Natural killer cell treated with Interleukin-12 subunit alpha and Interleukin-12 subunit beta and Interleukin-15 and Interleukin-18, amount 100 ng/mL, for 72 hours (primary cell): ENCODE measurements around the gene COL25A1. TPM values are rescaled to one million over a fixed set of nuclear protein-coding genes. Genes with fewer than 3 reads are reported as not detected.

Experiments used
- ATAC-seq, 2 donors: fragments of 150-1000 bp; cut with Tn5 transposase in 1 of 2; sonication (Bioruptor Pico), chemical (Tn5 transposase) in 1 of 2; 2 replicates each; pipeline ENCODE4 v1.10.0; 2021
- DNase-seq: peaks from one replicate; pipeline ENCODE4 v3.0.0; 2022; ENCODE audit warnings: low spot score
- H3K27ac Mint-ChIP-seq, 2 donors: 1 replicate in 1 of 2; 2 replicates in 1 of 2; pipeline ENCODE4 v1.8.0; 2022; ENCODE audit warnings: mixed read lengths in 2 of 2, mild to moderate bottlenecking in 1 of 2, moderate library complexity in 1 of 2
- H3K27me3 Mint-ChIP-seq, 2 donors: 1 replicate in 1 of 2; 2 replicates in 1 of 2; pipeline ENCODE4 v1.8.0; 2022; ENCODE audit warnings: mixed read lengths in 2 of 2
- H3K36me3 Mint-ChIP-seq: one replicate; pipeline ENCODE4 v1.8.0; 2022; ENCODE audit warnings: mixed read lengths
- H3K4me1 Mint-ChIP-seq, 2 donors: 1 replicate in 1 of 2; 2 replicates in 1 of 2; pipeline ENCODE4 v1.8.0; 2022; ENCODE audit warnings: low read depth in 2 of 2, mixed read lengths in 2 of 2, mild to moderate bottlenecking in 1 of 2
- H3K4me3 Mint-ChIP-seq: one replicate; pipeline ENCODE4 v1.8.0; 2022; ENCODE audit warnings: mixed read lengths
- H3K9me3 Mint-ChIP-seq: 2 replicates; pipeline ENCODE4 v1.8.0; 2022; ENCODE audit warnings: mixed read lengths
- total RNA-seq, 2 donors: library from RNA; stranded (reverse); gene quantifications; one replicate each; pipeline ENCODE4 v1.2.3, GENCODE V29; 2022

COL25A1 gene
- total RNA-seq, 2 donors from 2014 or later: not detected

DNA sequence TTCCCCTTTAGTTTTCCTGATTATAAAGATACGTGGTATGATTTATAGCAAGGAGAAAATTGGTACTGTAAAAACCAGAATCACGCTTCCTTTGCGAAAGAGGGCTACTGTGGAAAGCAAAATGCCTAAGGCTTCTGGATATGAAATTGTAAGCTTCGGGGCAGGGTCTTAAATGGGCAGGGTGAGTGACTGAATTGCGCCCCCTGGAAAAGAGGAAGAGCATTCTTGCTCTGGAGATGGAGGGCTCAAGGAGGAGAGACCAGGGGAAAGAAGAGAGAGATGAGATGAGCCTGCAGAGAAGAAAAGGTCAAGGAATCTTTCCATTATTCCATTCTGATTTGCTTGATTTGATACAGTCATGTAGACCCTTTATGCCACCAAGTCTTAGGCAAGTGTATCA is 526.5 kb downstream of the COL25A1 start:
- Mint-ChIP-seq H3K36me3 (no peaks in the 10 kb centered on the region), H3K27ac (no peak overlapping the region), H3K9me3 (no peaks in the 10 kb centered on the region), H3K4me3 (no peak overlapping the region), H3K27me3 (peaks cover 21% of the 10 kb centered on the region in 2 donors), H3K4me1 (no peaks in the 10 kb centered on the region)
- no peak for ATAC-seq
- DNase-seq: no peak

- no peak for DNase-seq
Observed at GRCh38 chr4:108774809-108775530, 527.5 kb downstream of the COL25A1 start.

DNA sequence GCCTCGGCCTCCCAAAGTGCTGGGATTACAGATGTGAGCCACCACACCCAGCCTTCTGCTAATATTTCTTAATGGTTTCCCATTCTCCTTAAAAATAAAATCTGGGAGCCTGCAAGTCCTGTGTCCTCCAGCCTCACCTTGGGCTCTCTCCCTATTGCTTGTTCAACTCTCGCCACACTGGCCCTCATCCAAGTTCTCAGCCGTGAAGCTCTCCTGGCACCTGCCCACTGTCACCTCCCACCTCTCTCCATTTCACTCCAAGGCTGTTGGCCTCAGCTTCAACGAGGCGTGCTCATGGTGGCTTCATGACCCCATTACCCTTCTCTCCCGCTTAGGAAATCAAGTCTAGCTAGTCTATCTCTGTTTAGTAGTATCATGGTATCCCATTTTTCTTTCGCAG is 530.1 kb downstream of the COL25A1 start:
- no peak for DNase-seq
- Mint-ChIP-seq H3K36me3 (no peaks in the 10 kb centered on the region), H3K4me3 (no peak overlapping the region), H3K9me3 (no peaks in the 10 kb centered on the region), H3K27me3 (peaks cover 13 to 14% of the 10 kb centered on the region in 2 donors), H3K4me1 (no peaks in the 10 kb centered on the region), H3K27ac (no peak overlapping the region)
- no peak for ATAC-seq

More at GRCh38 chr4:108774809-108775530, 527.5 kb downstream of the COL25A1 start:
- Mint-ChIP-seq H3K36me3 (no peaks in the 10 kb centered on the region), H3K9me3 (no peaks in the 10 kb centered on the region), H3K4me3 (no peak overlapping the region), H3K4me1 (no peaks in the 10 kb centered on the region), H3K27ac (no peak overlapping the region), H3K27me3 (peaks cover 17 to 21% of the 10 kb centered on the region in 2 donors)
- ATAC-seq: no peak

GRCh38 chr4:108766058-108766457 is 536.4 kb downstream of the COL25A1 start:
- H3K4me3 Mint-ChIP-seq: no peak overlapping the region
- no peak overlapping the region for H3K27ac Mint-ChIP-seq
- ATAC-seq (no peak), DNase-seq (no peak)
- peaks cover 4% of the 10 kb centered on the region for H3K36me3 Mint-ChIP-seq
- peaks cover 8 to 12% of the 10 kb centered on the region in 2 donors for H3K4me1 Mint-ChIP-seq
- H3K9me3 Mint-ChIP-seq: no peaks in the 10 kb centered on the region
- H3K27me3 Mint-ChIP-seq: peaks cover 17 to 31% of the 10 kb centered on the region in 2 donors

DNA sequence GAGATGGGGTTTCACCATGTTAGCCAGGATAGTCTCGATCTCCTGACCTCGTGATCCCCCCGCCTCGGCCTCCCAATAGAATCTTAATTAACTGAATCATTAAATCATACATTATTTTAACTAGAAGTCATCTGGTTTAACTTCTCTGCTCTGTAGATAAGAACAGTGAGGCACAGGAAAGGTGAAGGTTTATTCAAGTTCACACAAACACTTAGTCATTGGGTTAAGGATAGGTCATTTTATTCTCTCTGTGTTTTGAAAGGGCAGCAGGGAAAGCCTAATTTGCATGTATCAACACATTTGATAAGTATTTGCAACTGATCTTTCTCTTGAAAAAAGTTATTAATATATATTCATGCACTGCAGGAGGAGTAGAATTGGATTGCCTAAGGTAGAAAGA is 538.5 kb downstream of the COL25A1 start:
- H3K36me3 Mint-ChIP-seq: peaks cover 4% of the 10 kb centered on the region
- H3K9me3 Mint-ChIP-seq: no peaks in the 10 kb centered on the region
- H3K27ac Mint-ChIP-seq: no peak overlapping the region
- no peak overlapping the region for H3K4me3 Mint-ChIP-seq
- no peak for DNase-seq
- H3K4me1 Mint-ChIP-seq: peaks cover 8 to 12% of the 10 kb centered on the region in 2 donors
- ATAC-seq: no peak
- H3K27me3 Mint-ChIP-seq: peaks cover 19 to 42% of the 10 kb centered on the region in 2 donors

DNA sequence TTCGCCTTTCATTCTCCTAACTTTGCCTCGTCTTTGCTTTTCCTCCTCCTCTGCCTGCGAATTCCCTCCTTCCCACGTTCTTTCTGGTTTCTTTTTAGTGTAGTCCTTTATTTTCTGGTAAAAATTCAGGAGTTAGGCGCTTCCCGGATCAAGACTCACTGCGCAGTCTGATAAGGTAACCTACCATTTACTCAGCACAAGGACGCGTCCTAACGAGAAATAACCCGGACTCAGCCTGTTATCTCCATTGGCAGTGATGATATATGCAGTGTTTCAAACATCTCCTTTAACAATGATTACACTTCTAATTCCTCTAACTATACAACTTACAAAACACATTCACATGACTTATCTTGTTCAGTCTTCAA is 539.2 kb downstream of the COL25A1 start:
- H3K4me1 Mint-ChIP-seq: peaks cover 8 to 12% of the 10 kb centered on the region in 2 donors
- no peak for ATAC-seq
- peak overlapping the region; percentile 81 for H3K4me3 Mint-ChIP-seq
- peaks cover 19 to 42% of the 10 kb centered on the region in 2 donors for H3K27me3 Mint-ChIP-seq
- H3K36me3 Mint-ChIP-seq: peaks cover 4% of the 10 kb centered on the region
- DNase-seq: no peak
- H3K27ac Mint-ChIP-seq: no peak overlapping the region
- no peaks in the 10 kb centered on the region for H3K9me3 Mint-ChIP-seq

DNA sequence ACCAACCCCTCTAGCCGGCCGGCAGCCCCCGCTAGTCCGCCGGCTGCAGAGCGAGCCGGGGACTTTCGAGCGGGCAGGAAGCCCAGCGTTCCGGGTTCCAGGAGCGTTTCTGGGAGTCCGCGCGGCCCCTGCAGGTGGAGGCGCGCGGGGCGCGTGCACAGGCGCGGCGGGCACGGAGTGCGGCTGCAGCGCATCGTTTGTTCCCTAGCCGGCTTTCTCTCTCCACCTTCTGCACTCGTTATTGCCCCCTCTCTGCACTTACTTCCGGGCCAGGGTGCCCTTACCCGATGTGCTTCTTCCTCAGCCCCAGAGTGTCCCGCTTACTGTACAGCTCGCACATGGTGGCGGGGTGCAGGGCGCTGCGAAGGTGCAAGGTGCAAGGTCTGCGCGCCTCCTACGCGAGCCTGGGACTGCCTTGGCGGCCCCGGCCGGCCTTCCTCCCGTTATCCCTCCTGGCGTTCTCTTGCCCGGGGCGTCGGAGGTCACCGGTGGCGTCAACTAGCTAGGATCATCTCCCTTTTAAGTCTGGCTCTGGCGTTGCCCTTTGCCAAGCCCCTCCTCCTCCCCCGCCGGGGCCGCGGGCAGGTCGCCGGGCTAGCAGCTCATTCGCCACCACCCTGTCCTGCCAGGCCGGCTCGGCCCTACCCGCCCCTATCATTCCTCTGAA is 539.8 kb downstream of the COL25A1 start, which contains the start of gene ETNPPL:
Gene ETNPPL, minus strand, starts transcription at position 495 of the 667 bp plus-strand sequence. Its CDS starts 155 bp downstream, at position 340.
- peaks cover 8 to 12% of the 10 kb centered on the region in 2 donors for H3K4me1 Mint-ChIP-seq
- ATAC-seq: peak; percentile 68 to 70
- no peak for DNase-seq
- H3K27me3 Mint-ChIP-seq: peaks cover 19 to 42% of the 10 kb centered on the region in 2 donors
- no peak within 1 kb of the TSS for H3K27ac Mint-ChIP-seq
- H3K4me3 Mint-ChIP-seq: peak within 1 kb of the TSS; percentile 81
- H3K36me3 Mint-ChIP-seq: peaks cover 4% of the 10 kb centered on the region
- no peaks in the 10 kb centered on the region for H3K9me3 Mint-ChIP-seq

Other genes with a start within 250 kb of the COL25A1 start
- 10 to 100 TPM; 29.5 to 29.9 TPM for gene SEC24B, start 131.2 kb upstream of the COL25A1 start, total RNA-seq